Progenitor cell of endocrine pancreas (in vitro differentiated cells): Measurements from ENCODE around the gene MMP7. TPM values are rescaled to one million over a fixed set of nuclear protein-coding genes. Genes with fewer than 3 reads are reported as not detected.
A peak's percentile ranks its signal among the peaks of the same experiment; 100 is the strongest.

ENCODE experiments used
- DNase-seq: peaks from one replicate; pipeline ENCODE4 v3.0.0; 2021; ENCODE audit warnings: low spot score; ENCODE audit not compliant: unreplicated experiment
- H3K27ac Mint-ChIP-seq: 2 replicates; pipeline ENCODE4 v1.8.0; 2021; ENCODE audit warnings: mild to moderate bottlenecking, moderate library complexity, mixed read lengths
- H3K27me3 Mint-ChIP-seq: 2 replicates; pipeline ENCODE4 v1.8.0; 2021; ENCODE audit warnings: mixed read lengths
- H3K36me3 Mint-ChIP-seq: 2 replicates; pipeline ENCODE4 v1.8.0; 2022; ENCODE audit warnings: mixed read lengths; ENCODE audit not compliant: insufficient read depth
- H3K4me1 Mint-ChIP-seq: 2 replicates; pipeline ENCODE4 v1.8.0; 2021; ENCODE audit warnings: low read depth, mixed read lengths
- H3K4me3 Mint-ChIP-seq: 2 replicates; pipeline ENCODE4 v1.8.0; 2021; ENCODE audit warnings: low read depth, mild to moderate bottlenecking, moderate library complexity, mixed read lengths
- H3K9me3 Mint-ChIP-seq: 2 replicates; pipeline ENCODE4 v1.8.0; 2021; ENCODE audit warnings: low read depth, mixed read lengths
- total RNA-seq: library from RNA; stranded (reverse); gene quantifications from 2 replicates; pipeline ENCODE4 v1.2.1, GENCODE V29; 2021
- TF ChIP-seq, protein P1 (sequence below): fragments of 200-600 bp; sonication (generic); IDR thresholded peaks from one replicate; pipeline ENCODE4 v1.5.0; 2021; ENCODE audit warnings: antibody characterized with exemption, mild to moderate bottlenecking; ENCODE audit not compliant: unreplicated experiment

MMP7 gene
- total RNA-seq, 1 donor from 2014 or later, result not detected

DNA sequence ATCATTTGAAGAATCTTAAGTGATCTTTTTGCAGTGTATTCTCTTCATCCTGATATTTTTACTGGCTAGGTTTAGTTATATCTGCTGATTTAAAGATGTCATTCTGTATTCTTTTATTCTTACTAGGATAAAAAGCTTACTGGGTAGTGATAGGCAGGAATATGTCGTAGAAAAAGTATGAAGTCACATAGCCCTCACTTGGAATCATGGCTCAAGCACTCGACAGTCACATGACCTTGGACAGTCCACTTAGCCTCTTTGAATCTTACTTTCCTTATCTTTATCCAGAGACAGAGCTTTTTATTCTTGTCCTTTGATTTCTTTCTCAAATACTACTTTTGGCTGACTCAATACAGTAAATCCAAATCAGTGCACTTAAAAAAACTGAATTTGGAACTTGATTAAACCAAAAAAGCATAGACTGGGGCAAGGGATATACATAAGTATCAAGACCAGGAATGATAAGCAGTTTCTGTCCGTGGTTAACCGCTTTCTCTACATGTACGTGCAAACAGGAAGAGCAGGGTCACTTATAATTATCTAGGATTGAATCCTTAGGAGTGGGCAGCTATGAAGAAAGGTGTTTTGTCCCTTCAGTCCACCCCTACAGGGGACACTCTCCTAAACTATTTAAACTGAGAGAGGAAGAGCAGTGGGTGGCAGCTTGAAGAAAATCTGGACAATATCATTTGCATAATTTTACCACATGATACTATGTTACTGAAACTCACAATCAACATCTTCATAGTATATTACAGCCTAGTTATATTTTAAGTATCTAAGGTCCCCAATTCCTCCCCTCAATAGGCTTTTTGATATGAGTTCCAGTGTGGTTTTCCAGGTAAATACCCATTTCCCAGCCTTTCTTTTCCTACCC lies 8.0 kb downstream of the MMP7 start:
- H3K4me3 Mint-ChIP-seq, result no peak overlapping the region
- TF ChIP-seq, protein P1, sequence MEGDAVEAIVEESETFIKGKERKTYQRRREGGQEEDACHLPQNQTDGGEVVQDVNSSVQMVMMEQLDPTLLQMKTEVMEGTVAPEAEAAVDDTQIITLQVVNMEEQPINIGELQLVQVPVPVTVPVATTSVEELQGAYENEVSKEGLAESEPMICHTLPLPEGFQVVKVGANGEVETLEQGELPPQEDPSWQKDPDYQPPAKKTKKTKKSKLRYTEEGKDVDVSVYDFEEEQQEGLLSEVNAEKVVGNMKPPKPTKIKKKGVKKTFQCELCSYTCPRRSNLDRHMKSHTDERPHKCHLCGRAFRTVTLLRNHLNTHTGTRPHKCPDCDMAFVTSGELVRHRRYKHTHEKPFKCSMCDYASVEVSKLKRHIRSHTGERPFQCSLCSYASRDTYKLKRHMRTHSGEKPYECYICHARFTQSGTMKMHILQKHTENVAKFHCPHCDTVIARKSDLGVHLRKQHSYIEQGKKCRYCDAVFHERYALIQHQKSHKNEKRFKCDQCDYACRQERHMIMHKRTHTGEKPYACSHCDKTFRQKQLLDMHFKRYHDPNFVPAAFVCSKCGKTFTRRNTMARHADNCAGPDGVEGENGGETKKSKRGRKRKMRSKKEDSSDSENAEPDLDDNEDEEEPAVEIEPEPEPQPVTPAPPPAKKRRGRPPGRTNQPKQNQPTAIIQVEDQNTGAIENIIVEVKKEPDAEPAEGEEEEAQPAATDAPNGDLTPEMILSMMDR, result no peak
- H3K4me1 Mint-ChIP-seq, result no peaks in the 10 kb centered on the region
- no peaks in the 10 kb centered on the region for H3K36me3 Mint-ChIP-seq
- no peak for DNase-seq
- no peak overlapping the region for H3K27ac Mint-ChIP-seq
- H3K27me3 Mint-ChIP-seq, result peaks cover 2% of the 10 kb centered on the region
- no peaks in the 10 kb centered on the region for H3K9me3 Mint-ChIP-seq

DNA sequence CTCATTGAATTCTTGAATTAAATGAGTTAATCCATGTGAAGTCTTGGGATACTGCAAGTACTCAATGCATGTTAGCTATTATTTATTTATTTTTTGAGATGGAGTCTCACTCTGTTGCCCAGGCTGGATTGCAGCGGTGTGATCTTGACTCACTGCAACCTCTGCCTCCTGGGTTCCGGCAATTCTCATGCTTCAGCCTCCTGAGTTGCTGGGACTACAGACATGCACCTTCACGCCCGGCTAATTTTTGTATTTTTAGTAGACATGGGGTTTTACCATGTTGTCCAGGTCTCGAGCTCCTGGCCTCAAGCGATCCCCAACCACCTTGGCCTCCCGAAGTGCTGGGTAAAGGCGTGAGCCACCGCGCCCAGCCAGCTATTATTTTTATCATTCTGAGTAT lies 9.4 kb downstream of the MMP7 start:
- TF ChIP-seq, protein P1, result no peak
- Mint-ChIP-seq H3K4me3 (no peak overlapping the region), H3K27me3 (peaks cover 2% of the 10 kb centered on the region), H3K36me3 (no peaks in the 10 kb centered on the region), H3K4me1 (no peaks in the 10 kb centered on the region), H3K9me3 (no peaks in the 10 kb centered on the region), H3K27ac (no peak overlapping the region)
- DNase-seq, result no peak

DNA sequence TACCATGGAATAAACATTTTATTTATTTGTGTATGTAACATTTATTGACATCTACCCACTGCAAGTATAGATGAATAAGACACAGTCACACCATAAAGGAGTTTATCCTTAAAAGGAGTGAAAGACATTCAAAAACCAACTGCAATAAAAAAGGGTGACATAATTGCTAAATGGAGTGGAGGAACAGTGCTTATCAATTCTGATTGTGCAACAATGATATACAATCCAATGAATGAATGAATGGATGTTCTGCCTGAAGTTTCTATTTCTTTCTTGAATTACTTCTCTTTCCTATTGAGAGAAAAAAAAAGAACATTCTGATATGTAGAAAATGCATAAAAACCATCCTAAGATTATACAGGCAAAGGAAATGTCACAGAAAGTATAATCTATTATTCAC lies 10.0 kb downstream of the MMP7 start:
- no peak for DNase-seq
- Mint-ChIP-seq H3K9me3 (no peaks in the 10 kb centered on the region), H3K27ac (no peak overlapping the region), H3K4me1 (no peaks in the 10 kb centered on the region), H3K36me3 (no peaks in the 10 kb centered on the region), H3K27me3 (peaks cover 2% of the 10 kb centered on the region), H3K4me3 (no peak overlapping the region)
- TF ChIP-seq, protein P1, result no peak

DNA sequence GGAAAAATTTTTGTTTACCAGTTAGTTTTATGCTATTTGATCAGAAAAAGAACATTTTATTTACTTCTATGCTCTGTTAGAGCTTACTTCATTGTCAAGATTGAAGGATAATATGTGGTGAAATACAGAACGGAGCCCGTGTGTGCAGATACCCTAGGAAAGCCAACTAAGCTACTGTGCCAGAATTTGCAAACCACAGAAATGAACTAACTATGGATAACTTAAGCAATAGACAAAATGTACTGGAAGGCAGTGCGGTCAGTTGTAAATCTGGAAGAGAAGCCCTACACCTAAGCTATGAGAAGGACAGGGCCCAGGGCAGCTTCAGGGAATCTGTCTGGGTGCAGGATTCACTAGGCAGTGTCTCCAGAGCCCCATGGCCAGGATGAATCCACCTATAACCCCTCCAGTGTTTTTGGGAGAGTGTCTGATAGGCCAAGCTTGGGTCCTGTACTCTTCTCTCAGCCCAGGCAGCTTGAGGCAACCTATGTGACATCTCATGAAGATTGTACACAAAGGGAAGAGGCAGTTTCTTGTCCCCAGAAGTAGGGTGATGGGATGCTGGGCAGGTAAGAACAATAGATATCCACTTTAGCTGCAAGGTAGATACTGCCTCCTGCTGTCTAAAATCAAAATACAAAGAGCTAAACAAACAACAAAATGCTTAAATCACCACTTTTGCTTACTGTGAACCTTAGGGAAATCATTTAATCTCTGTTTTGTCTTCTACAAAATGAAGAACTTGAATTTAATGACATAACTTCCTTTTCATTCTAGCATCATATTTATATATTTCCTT lies 12.1 kb downstream of the MMP7 start:
- H3K27ac Mint-ChIP-seq, result no peak overlapping the region
- peaks cover 2% of the 10 kb centered on the region for H3K27me3 Mint-ChIP-seq
- H3K4me1 Mint-ChIP-seq, result no peaks in the 10 kb centered on the region
- TF ChIP-seq, protein P1, result peak; percentile 24
- no peak for DNase-seq
- no peaks in the 10 kb centered on the region for H3K36me3 Mint-ChIP-seq
- no peaks in the 10 kb centered on the region for H3K9me3 Mint-ChIP-seq
- H3K4me3 Mint-ChIP-seq, result no peak overlapping the region

DNA sequence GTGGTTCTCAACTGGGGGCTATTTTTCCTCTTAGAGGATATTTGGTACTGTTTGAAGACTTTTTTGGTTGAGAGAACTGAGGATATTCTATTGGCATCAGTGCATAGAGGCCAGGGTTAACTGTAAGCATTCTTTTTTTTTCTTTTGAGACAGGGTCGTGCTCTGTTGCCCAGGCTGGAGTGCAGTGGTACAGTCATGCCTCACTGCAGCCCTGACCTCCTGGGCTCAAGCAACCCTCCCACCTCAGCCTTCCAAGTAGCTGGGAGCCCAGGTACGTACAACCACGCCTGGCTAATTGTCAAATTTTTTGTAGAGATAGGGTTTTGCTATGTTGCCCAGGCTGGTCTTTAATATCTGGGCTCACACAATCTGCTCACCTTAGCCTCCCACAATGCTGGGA lies 12.9 kb downstream of the MMP7 start:
- Mint-ChIP-seq H3K4me1 (no peaks in the 10 kb centered on the region), H3K4me3 (no peak overlapping the region), H3K27me3 (peaks cover 2% of the 10 kb centered on the region), H3K9me3 (no peaks in the 10 kb centered on the region), H3K27ac (no peak overlapping the region), H3K36me3 (no peaks in the 10 kb centered on the region)
- no peak for DNase-seq
- TF ChIP-seq, protein P1, result no peak
